Kidney tubule cell (primary cell): Measurements from ENCODE around the gene METTL15.
"Not testable (repeated sequence)": the region's sequence is repeated elsewhere in the genome, so short reads cannot be mapped to it uniquely, and the experiment has no call there.

Source experiments
- DNase-seq: peaks from one replicate; pipeline ENCODE4 v3.0.0-alpha.2; 2018; ENCODE audit warnings: low spot score

METTL15 gene

DNA sequence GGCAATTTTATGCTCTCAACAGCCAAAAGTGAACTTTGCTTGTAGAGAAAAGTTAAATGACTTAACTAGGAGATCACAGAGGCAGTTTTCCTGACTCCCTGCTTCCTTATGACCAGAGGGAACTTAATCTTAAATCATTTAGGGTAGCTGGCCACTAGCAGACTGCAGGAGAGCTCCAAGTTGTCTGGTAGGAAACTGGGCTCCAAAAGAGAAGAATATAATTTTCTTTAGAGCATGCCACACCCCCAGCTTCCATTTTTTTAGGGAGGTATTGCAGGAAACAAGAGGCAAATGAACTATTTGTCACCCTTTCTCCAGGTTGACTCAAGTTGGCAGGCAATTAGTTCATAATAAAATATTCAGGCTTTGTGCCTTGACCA lies 2.6 kb downstream of the METTL15 start:
- DNase-seq = peak; percentile 25

DNA sequence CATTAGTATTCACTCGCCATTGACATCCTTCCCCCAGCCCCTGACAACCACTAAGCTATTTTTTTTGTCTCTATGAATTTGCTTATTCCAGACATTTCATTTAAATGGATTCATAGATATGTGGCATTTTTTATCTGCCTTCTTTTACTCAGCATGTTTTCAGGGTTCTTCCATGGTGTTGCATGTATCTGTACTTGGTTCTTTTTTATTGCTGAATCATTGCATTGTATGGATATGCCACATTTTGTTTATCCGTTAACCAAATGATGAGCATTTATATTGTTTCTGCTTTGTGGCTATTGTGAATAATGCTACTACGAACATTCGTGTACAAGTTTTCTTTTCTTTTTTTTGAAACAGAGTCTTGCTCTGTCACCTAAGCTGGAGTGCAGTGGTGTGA lies 5.9 kb downstream of the METTL15 start:
- DNase-seq = no peak

DNA sequence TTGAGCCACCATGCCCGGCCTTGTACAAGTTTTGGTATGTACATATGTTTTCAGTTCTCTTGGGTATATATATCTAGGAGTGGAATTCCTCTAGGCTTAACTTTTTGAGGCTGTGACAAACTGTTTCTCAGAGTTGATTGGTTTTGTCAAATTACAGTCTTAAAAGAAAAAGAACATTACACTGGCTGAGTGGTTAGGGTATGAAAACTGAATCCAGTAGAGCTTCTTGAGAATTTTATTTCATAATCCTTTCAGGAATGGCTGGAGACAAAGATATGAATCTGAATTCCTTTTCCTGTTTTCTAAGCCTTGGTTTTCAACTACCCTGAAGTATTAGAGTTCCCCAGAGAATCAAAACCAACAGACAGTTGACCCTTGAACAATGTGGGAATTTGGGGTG lies 6.5 kb downstream of the METTL15 start:
- no peak for DNase-seq

DNA sequence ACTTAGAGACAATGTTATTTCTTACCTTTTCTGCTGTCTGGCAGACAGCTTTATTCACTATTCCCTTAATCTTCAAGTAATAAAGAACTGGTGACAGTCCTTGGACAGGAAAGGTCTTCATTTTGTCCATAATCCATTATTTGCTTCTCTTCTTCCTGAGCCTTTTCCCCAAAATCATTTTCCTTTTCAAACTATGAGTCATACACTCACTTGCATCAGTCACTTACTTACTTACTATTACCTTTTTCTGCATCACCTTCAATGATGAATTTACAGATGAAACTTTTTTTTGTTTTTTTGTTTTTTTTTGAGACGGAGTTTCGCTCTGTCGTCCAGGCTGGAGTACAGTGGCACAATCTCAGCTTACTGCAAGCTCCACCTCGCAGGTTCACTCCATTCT lies 9.5 kb downstream of the METTL15 start:
- DNase-seq = peak; percentile 3

DNA sequence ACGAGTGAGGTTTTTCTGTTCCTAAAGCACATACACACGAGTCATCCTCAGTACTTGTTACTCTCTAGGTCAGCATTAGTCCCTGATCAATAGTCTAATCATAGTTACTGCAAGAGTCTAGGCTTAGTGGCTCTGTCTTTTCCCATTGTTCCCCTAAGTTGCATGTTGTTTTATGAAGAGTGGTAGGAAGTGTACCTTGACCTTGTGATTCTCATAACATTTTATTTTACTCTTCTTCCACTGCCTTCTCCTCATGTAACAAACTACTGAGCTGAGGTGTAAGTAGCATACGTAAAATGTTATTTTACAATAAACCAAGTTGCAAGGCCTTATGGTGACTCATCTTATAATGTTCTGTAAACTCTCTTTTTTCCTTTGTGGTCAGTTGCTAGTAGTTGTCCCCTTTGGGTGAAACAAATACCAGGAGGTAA lies 15.0 kb downstream of the METTL15 start:
- no peak for DNase-seq

DNA sequence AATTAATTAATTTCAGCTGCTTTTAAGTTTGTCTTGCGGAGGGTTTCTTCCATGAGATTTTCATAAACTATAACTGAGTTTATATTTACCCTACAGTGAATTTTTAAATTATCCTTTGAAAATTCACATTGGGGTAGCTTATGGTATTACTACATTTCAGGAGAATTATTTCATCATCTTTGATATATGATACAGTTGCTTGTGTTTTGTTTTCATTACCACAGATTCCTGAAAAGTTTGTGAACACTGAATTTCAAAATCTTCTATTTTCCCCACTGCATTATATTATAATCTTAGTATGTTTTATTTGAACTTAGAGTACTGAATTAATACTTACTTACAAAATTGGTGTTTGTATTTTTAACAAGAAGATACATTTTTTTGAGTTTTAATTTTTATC lies 24.4 kb downstream of the METTL15 start:
- DNase-seq = no peak

DNA sequence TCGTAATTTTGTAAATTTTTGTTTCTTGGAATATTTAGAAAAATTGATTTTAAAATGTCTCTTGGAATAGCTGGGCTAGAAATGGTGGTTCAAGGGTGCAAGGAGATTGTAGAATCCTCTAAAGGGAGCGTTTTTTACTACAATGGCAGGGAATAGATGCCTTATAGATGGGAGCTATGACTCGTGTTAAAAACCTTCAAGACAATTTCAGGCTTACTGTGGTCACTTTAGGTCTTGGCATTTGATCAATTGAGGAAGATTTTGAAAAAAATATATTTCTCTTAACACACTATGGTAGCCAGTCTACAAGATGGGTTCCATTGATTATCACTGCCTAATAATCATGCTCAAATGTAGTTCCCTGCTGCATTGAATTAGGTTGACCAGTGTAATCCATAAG lies 25.0 kb downstream of the METTL15 start:
- no peak for DNase-seq

DNA sequence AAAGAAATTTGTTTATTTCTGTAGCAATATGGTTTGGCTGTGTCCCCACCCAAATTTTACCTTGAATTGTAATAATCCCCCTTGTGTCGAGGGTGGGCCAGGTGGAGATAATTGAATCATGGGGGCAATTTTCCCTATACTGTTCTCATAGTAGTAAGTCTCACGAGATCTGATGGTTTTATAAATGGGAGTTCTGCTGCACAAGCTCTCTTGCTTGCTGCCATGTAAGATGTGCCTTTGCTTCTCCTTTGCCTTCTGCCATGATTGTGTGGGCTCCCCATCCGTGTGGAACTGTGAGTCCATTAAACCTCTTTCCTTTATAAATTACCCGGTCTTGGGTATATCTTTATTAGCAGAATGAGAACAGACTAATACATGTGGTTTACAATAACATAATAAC lies 28.0 kb downstream of the METTL15 start:
- not testable (repeated sequence) for DNase-seq

DNA sequence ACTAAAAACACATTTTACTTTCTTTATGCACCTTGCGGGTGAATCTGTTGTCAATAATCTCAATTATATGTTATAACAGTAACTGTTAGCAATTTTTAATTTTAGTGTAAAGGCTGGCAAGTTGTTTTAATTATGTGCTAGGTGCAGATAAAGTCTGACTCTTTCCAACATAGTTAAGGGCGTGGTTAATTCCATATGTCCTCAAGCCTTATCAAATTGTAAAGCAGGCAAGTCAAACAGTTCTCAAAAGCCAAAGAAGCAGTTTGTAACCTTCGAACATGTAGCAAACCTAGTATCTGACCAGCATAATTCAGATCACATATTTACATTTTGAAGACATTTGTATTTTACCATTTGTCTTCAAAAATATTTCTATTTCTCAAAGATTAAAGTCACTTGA lies 29.2 kb downstream of the METTL15 start:
- no peak for DNase-seq

DNA sequence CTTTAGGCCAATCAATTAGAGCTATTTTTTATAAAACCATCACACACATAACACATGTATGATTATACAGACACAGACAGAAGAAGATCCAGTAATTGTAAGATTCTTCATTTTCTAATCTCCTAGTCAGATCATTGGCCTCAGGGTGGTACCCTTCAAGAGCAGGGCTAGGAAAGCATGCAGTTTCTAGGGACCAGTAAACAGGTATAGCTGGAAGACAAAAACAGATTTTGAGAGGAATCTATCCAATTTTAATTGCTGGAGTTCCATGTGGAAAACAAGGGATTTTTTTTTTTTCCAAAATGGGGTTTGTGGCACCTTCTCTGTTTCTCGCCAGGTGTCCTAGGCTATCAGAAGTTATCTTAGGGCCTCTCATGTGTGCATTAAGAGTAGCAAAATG lies 29.6 kb downstream of the METTL15 start:
- DNase-seq = no peak

DNA sequence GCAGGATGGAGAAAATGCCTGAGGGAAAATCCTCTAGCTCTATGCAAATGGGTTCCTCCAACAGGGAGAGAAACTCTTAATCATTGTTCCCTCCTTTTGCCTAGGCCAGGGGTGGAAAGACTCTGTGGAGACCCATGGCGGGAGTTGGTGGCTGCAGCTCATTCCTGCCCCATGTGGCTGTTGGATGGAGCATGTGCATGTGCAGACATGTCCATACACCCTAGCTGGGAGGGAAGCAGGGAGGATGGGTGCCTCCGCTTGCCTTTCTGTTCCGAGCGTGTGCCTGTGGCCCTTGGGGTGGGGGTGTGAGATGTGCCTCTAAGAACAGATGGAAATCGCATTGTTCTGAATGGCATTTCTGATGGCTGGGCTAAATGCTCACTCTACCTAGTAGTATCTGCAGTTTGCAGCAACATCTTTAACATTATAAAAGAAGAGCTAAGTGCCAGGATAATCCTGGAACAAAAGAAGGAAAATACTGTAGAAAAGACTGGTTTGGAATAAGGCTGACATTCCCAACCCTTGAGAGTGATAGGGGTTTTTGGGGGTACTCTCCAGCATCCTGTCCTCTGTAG lies 31.7 kb downstream of the METTL15 start:
- DNase-seq = no peak

DNA sequence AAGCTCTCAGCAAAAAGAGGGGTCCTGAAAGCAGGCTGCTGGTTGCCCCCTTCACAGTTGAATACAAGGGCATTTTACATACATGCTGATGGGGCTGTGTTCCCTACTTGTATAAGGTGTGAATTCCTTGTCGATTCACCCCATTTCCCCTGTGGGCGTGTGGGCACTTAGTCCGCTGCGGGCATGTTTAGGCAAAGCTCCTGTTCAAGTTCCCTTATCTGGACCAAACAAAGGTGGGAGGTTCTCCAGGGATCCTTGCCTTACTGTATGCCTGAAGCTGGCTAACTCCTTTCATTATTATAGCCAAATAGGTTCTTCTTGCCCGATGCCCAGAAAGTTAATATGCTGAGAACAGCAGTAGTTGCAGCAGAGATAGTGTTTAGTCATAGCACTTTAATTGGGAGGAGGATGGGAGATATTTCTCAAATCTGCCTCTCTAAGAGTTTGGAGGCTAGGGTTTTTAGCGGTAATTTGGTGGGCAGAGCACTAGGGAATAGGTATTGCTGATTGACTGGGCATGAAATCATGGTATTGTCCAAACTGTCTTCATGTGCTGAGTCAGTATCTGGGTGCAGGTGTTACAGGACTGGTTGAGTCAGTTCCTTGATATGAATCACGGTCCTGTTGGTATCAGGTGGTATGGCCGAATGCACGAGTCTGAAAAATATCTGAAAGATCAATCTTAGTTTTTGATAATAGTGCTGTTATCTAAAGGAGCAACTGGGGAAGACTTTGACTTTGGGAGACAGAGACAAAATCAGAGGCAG lies 32.7 kb downstream of the METTL15 start:
- peak; percentile 12 for DNase-seq

DNA sequence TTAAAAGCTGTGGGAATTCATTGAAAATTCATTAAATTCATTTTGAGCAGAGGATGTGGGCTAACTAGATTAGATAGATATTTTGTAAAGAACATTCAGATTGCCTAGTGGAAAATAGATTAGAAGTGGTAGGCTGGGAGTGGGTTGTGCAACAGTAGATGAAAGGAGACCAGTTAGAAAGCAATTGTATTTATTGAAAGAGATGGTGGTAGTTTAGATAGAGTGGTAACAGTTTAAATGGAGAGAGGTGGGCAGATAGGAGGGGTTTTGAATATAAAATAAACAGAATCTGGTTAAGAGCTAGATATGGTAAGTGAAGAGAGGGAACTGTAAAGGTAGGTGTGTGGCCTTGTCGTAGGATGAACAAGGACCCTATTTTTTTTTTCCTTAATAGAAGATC lies 34.5 kb downstream of the METTL15 start:
- no peak for DNase-seq

DNA sequence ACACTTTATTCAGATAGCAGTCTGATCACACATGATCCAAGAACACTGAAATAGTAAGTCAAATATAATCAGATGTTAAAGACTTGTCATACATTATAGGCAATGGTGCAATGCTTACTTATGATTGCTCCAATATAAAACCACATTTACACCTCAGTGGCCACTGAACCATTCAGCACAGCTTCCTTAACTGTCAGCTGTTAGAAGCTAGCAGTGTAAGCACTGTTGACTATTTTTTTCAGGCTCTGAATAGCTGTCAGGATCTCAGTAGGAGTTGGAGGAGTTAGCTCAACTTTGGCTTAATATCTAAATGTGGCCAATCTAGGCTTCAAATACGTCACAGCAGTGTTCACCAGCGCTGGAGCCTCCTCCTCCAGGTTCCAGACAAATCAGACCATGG lies 36.6 kb downstream of the METTL15 start:
- peak; percentile 64 for DNase-seq

DNA sequence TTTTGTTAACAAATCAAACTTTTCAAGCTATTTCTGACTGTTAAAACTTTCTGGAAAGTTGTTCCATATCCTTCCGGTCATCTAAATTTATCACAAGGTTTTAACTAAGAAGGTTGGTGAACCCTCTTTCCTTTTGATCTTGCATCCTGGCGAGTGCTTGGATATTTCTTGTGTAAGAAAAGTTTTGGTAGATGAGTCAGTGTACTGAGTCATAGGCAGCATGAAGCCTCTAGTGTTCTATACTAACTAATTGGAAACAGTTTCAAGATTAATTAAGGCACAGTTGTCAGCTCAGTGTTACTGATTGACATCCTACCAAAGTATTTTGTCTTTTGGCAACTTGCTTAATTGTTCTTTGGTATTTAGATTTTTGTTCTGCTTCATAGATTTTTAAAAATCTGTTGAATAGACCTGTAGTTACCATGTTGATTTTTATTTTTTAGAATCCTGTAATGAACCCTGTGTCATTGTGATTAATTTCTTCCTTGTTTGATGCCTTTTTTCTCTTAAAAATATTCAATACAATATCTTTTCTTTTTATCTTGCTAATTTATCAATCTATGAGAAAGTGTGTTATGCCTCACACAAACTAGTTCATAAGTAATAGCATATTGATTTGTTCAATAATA lies 38.0 kb downstream of the METTL15 start:
- peak; percentile 85 for DNase-seq

DNA sequence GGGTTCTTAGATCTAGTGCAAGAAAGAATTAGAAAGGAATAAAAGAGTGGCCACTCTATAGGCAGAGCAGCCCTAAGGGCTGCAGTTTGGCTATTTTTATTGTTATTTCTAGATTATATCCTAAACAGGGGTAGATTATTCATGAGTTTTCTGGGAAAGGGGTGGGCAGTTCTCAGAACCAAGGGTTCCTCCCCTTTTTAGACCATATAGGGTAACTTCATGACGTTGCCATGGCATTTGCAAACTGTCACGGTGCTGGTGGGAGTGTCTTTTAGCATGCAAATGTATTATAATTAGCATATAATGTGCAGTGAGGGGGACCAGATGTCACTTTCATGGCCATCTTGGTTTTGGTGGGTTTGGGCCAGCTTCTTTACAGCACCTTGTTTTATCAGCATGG lies 44.6 kb downstream of the METTL15 start:
- DNase-seq = no peak

DNA sequence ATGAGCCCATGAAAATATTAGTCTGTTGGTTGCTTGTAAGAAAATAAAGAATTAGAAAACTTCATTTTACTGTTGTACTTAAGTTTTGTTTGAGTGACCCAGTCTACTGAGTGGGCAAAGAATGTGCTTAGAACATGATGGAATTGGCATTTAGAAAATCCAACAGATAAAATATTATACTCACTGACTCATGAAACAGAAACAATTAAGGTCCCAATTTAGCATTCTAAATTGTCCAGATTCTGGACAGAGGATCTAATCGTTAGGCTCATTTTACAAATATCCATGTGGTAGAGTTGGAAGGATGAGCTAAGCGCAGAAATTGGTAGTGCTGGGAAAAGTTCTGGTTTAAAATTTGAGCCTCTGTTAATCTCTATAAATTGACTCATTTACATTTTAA lies 45.4 kb downstream of the METTL15 start:
- DNase-seq = no peak

DNA sequence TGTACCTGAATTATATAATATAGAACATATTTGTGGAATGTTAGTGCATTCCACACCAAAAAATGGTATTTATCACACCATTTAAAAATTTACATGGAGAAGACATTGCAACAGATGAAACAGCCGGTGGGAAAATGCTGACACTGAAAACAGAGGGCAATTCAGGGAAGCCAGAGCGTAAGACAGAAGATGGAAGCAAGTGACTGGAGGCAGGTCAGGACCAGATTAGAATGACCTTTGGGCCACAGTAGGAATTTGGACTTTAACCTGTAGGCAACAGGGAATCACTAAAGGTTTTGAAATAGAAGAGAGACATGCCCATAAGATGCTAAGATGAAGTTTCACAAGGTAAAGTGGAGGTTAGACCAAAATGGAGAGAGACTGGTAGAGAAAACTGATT lies 60.5 kb downstream of the METTL15 start:
- DNase-seq = no peak

DNA sequence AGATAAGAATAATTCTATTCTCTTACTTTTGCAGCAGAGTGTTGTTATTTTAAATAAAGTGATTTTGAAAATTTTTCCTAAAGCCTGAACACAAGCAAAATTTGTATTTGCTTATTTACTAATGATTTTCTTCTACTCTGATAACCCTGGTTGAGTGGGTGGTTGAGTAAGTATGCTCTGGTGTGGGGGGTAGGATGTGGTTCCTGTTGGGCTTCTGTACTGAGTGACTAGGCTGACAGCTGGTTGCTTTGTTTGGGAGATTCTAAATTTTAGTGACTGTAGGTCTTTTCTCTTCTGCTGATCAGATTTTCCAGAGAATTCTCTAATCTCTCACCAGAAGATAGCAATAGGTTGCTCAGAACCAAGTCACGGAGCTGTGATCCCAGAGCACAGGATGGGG lies 61.6 kb downstream of the METTL15 start:
- peak; percentile 1 for DNase-seq

DNA sequence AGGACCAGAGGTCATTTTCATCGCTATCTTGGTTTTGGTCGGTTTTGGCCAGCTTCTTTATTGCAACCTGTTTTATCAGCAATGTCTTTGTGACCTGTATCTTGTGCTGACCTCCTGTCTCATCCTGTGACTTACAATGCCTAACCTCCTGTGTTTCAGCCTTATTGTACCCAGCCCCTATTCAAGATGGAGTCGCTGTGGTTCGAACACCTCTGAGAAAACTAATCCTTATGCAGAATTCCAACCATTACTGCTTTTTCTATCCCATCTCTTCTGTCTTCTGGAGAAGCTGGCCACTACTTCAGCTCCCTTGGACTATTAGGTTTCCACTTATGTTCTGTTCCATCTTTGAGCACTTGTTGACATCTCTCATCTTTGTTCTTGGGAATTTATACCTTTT lies 62.6 kb downstream of the METTL15 start:
- DNase-seq = no peak

DNA sequence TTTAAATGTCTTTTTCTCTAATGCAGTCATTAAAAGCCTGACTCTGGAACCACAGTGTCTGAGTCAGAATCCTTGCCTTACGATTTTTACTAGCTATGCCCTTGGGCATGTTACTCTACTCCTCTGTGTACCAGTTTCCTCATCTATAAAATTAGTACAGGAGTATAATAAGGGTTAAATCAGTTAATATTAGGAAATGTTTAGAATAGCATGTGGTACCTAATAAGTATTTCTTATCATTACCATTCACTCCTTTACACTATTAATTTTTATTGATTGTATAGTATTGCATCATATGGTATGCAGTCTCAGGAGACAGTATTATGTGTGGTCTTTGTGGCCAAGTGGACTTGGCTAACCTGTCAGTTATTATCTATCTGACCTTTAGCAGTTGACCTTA lies 68.2 kb downstream of the METTL15 start:
- peak; percentile 4 for DNase-seq

DNA sequence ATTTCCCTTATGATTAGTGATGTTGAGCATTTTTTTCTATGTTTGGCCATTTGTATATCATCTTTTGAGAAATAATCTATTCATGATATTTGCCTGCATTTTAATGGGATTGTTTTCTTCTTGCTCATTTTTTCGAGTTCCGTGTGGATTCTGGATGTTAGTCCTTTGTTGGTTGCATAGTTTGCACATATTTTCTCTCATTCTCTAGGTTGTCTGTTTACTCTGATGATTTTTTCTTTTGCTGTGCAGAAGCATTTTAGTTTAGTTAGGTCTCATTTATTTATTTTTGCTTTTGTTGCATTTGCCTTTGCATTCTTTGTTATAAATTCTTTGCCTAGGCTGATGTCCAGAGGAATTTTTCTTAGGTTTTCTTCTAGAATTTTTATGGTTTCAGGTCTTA lies 87.3 kb downstream of the METTL15 start:
- DNase-seq = no peak

DNA sequence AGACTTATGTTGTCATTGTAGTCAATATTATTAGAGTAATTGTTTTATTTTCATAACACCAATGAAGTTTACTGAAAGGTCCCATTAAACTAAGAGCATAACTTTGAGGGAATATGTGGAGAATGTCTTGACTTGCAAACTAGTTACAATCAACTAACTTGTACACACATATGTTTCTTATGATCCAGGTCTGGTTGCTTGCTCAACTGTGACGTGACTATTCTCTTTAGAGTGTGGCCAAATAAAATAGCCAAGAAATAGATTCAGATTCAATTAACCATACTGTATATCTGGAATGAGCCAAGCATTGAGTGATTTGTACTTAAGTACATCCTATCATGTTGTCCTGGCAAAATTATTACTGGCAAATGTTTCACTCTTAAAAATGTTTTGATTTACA lies 101.7 kb downstream of the METTL15 start:
- peak; percentile 3 for DNase-seq

DNA sequence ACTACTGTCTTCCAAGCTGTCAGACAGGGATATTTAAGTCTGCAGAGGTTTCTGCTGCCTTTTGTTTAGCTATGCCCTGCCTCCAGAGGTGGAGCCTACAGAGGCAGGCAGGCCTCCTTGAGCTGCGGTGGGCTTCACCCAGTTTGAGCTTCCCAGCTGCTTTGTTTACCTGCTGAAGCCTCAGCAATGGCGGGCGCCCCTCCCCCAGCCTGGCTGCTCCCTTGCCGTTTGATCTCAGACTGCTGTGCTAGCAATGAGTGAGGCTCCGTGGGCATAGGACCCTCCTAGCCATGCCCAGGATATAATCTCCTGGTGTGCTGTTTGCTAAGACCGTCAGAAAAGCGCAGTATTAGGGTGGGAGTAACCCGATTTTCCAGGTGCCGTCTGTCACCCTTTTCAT lies 113.9 kb downstream of the METTL15 start:
- not testable (repeated sequence) for DNase-seq
